HPDE6-E6E7 (cell line): ENCODE results near the gene NRXN3.
"Not testable (repeated sequence)": the region's sequence is repeated elsewhere in the genome, so short reads cannot be mapped to it uniquely, and the experiment has no call there.

Experiments used
- DNase-seq: peaks from one replicate; pipeline ENCODE4 v3.0.0; 2011; ENCODE audit warnings: missing footprints; ENCODE audit errors: extremely low spot score

The NRXN3 gene

GRCh38 chr14:78486081-78486480 lies 315.9 kb downstream of the NRXN3 start:
- no peak for DNase-seq

GRCh38 chr14:78486621-78487020 lies 316.4 kb downstream of the NRXN3 start:
- no peak for DNase-seq

- DNase-seq = not testable (repeated sequence)
Observed at GRCh38 chr14:78487573-78487972, 317.4 kb downstream of the NRXN3 start.

DNA sequence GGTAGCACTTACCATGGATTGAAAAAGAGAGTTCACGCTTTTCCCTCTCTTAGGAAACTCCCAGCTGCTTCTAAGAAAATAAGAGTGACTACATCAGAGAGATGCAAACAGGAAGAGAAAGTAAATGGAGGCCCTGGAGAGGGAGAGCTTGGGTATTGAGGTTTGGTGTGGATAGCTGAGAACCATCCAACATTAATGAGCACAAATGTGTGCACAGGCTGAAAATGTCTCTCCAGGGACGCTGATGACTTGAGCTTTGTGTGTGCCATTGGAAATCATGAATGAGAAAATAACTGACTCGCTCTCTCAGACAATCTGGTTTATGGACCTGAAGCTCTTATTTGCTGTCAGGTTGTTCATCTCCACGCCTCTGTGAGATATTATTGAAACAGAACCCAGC lies 318.8 kb downstream of the NRXN3 start:
- no peak for DNase-seq

DNA sequence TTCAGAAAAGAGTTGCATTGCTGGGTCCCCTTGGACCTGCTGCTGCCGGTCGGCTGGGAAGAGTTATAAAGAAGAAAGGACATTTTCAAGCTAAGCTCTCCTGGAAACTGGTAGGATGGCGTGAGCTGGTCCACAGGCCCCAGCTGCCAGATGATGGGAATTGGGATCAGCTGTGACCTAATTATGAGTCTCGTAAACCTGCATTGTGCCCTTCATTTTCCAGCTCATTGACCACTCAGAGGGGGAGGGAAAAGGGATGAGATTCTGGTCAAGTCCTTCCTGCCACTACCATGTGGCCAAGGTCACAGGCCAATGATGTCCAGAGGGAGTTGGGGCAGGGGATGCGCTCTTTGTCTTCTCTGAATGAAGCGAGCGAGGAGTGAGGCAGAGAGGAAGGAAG lies 320.9 kb downstream of the NRXN3 start:
- DNase-seq = no peak

DNA sequence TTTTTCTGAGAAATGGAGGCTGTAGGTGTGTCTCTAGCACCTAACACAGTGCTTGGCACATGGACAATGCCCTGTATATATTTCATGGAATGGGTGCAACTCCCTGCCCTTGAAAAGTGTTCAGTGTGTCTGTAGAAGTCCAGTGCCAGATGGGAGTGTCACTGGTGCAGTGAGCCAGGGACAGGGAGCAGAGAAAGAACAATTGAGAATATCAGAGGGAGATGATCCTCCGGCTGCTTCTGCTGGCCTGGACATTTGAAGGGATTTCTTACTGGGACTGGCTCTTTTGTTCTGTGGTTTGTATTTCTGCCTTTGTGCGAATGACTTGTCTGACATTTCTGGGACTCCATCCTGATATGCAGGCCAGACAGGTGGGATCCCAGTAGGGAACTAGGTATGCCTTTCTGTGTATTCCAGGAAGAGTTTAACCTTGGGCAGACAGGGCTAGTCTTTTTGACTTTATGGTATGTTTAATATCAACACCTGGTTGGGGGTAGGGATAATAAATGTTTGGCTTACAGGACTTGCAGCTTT lies 328.0 kb downstream of the NRXN3 start:
- DNase-seq = no peak

GRCh38 chr14:78501909-78502308 lies 331.7 kb downstream of the NRXN3 start:
- DNase-seq = no peak

DNA sequence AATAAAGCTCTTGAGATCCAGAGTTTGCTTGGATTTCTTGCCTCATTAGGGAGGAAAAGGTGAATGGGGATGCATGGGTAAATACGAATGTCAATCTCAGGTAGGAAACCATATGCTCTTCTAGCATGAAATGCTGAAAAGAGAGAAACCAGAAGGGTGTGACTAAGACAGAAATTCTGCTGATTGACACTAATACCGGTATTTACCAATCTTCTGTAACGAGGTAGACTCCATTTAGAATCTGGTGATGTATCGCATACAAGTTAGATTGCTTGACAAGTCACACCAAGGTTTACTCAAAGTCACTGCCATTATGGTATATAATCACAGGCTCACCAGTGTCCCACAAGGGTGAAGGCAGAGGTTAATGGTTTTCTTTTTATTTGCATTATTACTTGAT lies 337.9 kb downstream of the NRXN3 start:
- DNase-seq = no peak

GRCh38 chr14:78509516-78509915 lies 339.3 kb downstream of the NRXN3 start:
- no peak for DNase-seq

GRCh38 chr14:78512021-78512420 lies 341.8 kb downstream of the NRXN3 start:
- no peak for DNase-seq

DNA sequence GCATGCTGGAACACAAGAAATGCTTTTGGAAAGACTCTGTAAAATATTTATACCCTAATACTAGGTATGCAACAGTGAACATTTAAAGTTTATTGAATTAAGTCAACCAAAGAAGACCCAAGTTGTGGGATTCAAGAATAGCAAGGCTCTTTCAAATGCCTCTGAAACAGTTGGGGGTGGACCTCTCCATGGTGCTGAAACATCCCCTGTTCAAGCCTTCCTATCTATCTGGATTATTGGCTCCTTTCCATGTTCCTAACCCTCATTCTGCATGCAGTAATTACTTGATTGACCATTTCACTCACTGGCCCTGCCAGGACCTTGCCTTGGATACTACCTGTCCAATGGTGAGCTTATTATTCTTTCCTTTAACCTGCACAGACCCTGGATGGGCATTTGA lies 349.7 kb downstream of the NRXN3 start:
- no peak for DNase-seq

DNA sequence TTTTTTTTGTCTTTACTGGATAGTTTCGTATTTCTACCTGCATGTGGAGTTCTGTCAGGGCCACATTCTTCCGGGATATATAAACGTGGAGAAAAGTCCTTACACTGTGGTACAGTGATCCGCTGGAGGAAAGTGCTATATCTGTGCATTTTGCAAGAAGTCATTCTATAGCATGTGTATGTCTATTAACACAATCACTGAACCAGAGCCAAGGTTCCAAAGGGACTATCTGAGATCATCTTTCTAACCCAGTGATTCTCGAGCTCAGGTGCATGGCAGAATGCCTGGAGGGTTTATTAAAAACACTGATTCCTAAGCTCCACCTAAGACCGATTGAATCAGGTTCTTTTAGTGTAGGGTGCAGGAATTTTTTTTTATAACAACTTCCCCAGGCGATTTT lies 354.0 kb downstream of the NRXN3 start:
- no peak for DNase-seq

GRCh38 chr14:78524766-78525165 lies 354.6 kb downstream of the NRXN3 start:
- no peak for DNase-seq

- no peak for DNase-seq
Observed at GRCh38 chr14:78530078-78530477, 359.9 kb downstream of the NRXN3 start.

GRCh38 chr14:78534141-78534540 lies 364.0 kb downstream of the NRXN3 start:
- DNase-seq = no peak

- no peak for DNase-seq
Observed at GRCh38 chr14:78535041-78535440, 364.9 kb downstream of the NRXN3 start.

- not testable (repeated sequence) for DNase-seq
Observed at GRCh38 chr14:78541788-78542187, 371.6 kb downstream of the NRXN3 start.

DNA sequence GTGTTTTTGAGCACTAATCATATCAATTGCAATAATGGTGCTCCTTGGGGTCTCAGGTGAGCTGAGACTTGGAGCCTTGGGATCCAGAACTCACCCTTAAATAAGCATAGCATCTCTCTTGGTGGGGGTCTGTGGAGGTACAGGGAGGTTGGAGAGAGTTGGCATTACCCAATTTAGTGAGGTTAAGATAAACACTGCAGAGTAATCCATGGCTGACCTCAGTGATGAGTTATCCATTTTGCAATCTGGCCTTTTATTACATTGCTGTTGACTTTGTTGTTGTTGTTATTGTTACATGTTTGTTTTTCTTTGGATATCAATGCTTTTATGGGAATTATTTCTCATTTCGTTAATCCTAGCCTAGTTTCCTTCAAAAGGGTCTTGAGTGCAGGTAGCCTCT lies 373.3 kb downstream of the NRXN3 start:
- DNase-seq = no peak

- DNase-seq = no peak
Observed at GRCh38 chr14:78561074-78561473, 390.9 kb downstream of the NRXN3 start.

DNA sequence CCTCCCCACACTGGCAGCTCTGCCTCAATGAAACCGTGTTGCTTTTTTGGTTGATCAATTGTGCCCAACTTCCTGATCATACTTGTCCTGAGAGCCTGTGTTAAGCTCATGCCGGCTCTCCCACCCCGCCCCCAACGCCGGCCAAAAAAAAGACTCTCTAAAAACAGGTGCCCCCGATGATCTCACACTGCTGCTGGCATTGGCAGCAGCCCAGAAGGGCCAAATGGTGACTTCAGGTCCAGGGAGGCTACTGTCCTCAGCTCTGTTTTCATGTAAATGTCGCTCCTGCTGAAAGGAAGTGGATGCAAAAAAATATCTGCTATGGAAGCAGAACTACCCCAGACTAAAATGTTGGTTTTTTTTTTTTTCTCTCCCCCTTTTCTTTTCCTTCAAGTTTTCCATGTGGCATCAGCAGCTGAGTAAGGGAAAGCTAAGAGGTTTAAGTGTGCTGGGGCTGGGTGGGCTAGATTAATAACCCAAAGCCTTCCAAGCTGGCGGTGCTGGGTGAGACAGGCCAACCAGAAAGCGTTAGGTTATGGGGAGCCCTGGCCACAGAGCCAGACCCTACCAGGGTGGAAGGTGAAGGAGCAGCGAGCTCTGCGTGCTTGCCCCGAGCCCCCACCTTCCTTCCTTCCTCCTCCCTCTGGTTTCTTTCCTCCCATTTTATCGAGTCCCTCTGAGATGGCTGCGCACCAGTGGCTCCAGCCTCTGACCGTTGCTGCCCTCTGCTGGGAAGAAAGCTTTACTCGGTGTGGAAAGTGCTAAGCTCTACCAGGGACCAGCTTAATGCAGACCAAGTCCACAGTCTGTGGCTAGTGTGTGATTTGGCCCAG lies 396.1 kb downstream of the NRXN3 start:
- peak; percentile 35 for DNase-seq

DNA sequence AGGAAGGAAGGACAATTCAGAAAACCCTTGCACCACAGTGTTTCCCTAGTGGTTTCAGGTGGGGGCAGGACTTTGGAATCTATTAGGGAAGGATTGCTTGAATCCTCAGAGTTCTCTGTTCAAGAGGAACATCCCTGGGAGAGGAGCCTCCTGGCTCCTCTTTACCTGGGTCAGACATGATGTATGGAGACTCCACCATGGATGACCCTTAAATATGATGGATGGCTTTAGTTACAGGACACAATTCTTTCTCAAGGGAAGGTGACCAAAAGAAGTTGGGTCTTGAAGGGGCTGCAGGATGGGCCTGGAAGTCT lies 396.6 kb downstream of the NRXN3 start:
- no peak for DNase-seq

DNA sequence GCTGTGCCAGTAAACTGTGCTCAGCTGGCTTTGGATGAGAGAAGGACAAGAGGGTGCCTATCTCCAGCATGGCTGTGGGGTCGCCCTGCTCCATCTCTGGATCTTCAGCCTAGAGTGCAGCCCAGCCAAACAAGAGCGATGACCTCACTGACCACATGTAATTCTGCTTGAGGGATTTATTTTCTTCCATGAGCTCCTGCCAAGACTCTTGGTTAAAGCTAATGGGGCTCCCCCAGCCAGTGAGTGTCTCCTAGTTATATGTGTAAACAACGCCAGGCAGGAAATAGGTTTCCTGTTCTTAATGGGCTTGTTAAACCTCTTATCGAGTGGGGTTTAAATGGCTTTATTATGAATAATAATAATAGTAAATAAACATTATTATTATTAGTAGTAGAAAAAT lies 397.2 kb downstream of the NRXN3 start:
- DNase-seq = no peak

DNA sequence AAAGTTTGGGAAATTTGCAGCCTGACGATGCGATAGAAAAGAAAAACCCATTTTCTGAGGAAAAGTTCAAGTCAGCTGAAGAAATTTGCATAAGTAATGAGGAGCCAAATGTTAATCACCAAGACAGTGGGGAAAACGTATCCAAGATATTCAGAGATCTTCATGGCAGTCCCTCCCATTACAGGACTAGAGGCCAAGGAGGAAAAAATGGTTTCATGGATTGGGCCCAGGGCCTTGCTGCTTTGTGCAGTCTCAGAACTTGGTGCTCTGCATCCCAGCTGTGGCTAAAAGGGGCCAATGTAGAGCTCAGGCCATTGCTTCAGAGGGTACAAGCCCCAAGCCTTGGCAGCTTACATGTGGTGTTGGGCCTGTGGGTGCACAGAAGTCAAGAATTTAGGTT lies 403.6 kb downstream of the NRXN3 start:
- DNase-seq = not testable (repeated sequence)
